ENCODE data around the gene LAMTOR4. TPM values are rescaled to one million over a fixed set of nuclear protein-coding genes. Genes with fewer than 3 reads are reported as not detected.

LAMTOR4 gene
- total and polyA plus RNA-seq, 2 experiments from 2014 or later: 49.4 to 92.2 TPM

DNA sequence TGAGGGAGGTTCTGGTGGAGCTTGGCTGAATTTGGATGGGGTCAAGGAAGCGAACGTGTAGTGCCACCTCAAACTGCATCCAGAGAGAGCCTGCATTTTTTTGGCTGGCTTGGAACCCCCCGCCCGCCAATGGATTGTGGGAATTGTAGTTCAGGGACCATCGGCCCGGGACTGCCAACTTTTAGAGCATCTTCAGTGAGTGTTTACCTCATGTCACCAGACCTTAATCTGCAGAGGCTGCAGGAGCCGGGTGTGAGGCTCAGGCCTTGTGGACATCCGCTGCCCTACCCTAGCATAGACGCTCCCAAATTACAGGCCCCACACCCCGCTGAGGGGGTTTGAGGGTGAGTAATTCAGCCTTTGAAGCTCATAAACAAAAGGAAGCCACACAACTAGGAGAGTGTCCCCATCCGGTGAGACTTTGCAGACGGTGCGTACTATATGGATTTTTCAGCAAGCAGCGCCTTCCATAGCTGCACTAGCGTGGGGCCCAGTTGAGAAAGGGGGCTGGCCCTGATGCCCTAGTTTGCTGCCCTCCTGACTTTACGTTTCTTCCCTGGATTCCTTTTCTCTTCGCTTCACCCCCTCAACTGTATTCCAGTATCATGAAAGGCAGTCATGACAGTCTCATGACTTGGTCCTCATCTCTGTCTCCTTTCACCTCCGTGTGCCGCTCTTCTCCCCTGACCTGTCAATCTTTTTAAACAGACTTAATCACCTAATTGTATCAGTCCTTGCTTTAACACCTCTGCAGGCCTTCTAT is 28.6 kb upstream of the LAMTOR4 start:
- Histone ChIP-seq H3K4me3 (peak overlapping the region; percentile 88), H3K4me1 (ENCODE audit: insufficient read depth) (peaks cover 10% of the 10 kb centered on the region; the same call in 1 of the 2 replicates), H3K4me2 (ENCODE audit: unreplicated experiment) (peak overlapping the region; percentile 76), H3K27ac (peak overlapping the region; percentile 87), H3K79me2 (ENCODE audit: insufficient read depth) (peaks cover 43% of the 10 kb centered on the region), H3K27me3 (replicated peaks; ENCODE audit: insufficient read depth) (no peaks in the 10 kb centered on the region), H3K9me2 (ENCODE audit: insufficient read depth) (no peaks in the 10 kb centered on the region), H3K36me3 (ENCODE audit: low read depth) (no peaks in the 10 kb centered on the region), H3F3A (ENCODE audit: insufficient read depth) (peaks cover 4% of the 10 kb centered on the region), H3K9ac (peak overlapping the region; percentile 84), H4K20me1 (ENCODE audit: insufficient read depth) (no peaks in the 10 kb centered on the region), H2AFZ (peak overlapping the region; percentile 86), H3K9me3 (ENCODE audit: low read depth) (no peaks in the 10 kb centered on the region)
- in situ Hi-C loops (cut with MboI): no loop called here
- WGBS, 2 experiments (ENCODE audit: low coverage in 1 of 2, low lambda C conversion rate in 2 of 2, missing lambda C conversion rate in 2 of 2): 6 to 11% methylated on average over 19 of the region's 19 CpGs
- peak; percentile 83 for DNase-seq
- no peak for TF ChIP-seq EZH2phosphoT487 (IDR thresholded peaks at IDR 0.05; ENCODE audit: insufficient read depth, low read depth)
- no peak for TF ChIP-seq EZH2 (IDR thresholded peaks at IDR 0.05; ENCODE audit: insufficient read depth, poor library complexity, severe bottlenecking)

DNA sequence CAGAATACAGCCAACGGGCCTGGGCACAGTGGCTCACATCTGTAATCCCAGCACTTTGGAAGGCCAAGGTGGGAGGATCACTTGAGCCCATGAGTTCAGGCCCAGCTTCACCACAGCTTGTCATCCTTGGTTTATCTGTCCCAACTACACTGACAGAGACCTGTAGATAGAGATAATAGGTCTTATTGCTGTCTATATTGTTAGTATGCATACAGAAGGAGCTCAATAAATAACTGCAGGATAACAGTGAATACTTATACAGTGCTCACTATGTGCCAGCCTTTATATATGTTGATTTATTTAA is 28.0 kb upstream of the LAMTOR4 start:
- Histone ChIP-seq H3K27ac (peak overlapping the region; percentile 87), H3K36me3 (ENCODE audit: low read depth) (no peaks in the 10 kb centered on the region), H3K9ac (peak overlapping the region; percentile 84), H3K4me1 (ENCODE audit: insufficient read depth) (peaks cover 10% of the 10 kb centered on the region; the same call in 1 of the 2 replicates), H3K9me3 (ENCODE audit: low read depth) (no peaks in the 10 kb centered on the region), H3K79me2 (ENCODE audit: insufficient read depth) (peaks cover 46% of the 10 kb centered on the region), H3K9me2 (ENCODE audit: insufficient read depth) (no peaks in the 10 kb centered on the region), H3K27me3 (replicated peaks; ENCODE audit: insufficient read depth) (no peaks in the 10 kb centered on the region), H3F3A (ENCODE audit: insufficient read depth) (peaks cover 4% of the 10 kb centered on the region), H3K4me2 (ENCODE audit: unreplicated experiment) (peak overlapping the region; percentile 76), H4K20me1 (ENCODE audit: insufficient read depth) (no peaks in the 10 kb centered on the region), H2AFZ (peak overlapping the region; percentile 86), H3K4me3 (peak overlapping the region; percentile 88)
- 0% methylated on average over 1 of the region's 1 CpG for WGBS, 2 experiments (ENCODE audit: low coverage in 1 of 2, low lambda C conversion rate in 2 of 2, missing lambda C conversion rate in 2 of 2)
- in situ Hi-C loops (cut with MboI): no loop called here
- no peak for DNase-seq
- TF ChIP-seq EZH2phosphoT487 (IDR thresholded peaks at IDR 0.05; ENCODE audit: insufficient read depth, low read depth): no peak
- TF ChIP-seq EZH2 (IDR thresholded peaks at IDR 0.05; ENCODE audit: insufficient read depth, poor library complexity, severe bottlenecking): no peak

DNA sequence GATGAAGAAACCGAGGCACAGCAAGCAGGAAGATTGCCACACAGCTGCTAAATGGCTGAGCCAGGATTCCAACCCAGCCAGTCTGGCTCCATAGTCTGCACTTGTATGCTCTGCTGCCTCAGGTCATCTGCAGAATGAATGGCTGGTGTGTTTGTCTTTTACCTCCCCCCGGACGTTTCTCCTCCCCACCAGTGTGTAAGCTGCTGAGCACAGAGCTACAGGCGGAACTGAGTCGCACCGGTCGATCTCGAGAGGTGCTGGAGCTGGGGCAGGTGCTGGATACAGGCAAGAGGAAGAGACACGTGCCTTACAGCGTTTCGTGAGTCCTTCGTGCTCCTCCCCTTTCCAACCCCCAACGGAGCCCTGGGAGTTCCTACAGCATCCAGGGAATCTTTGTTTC is 26.7 kb upstream of the LAMTOR4 start:
- H3K4me1 ChIP-seq (ENCODE audit: insufficient read depth): peaks cover 10% of the 10 kb centered on the region; the same call in 1 of the 2 replicates
- no peaks in the 10 kb centered on the region for H3K9me3 ChIP-seq (ENCODE audit: low read depth)
- no peak overlapping the region for H3K9ac ChIP-seq
- peaks cover 8% of the 10 kb centered on the region for H3F3A ChIP-seq (ENCODE audit: insufficient read depth)
- no peak for TF ChIP-seq EZH2phosphoT487 (IDR thresholded peaks at IDR 0.05; ENCODE audit: insufficient read depth, low read depth)
- no peak for TF ChIP-seq EZH2 (IDR thresholded peaks at IDR 0.05; ENCODE audit: insufficient read depth, poor library complexity, severe bottlenecking)
- H3K79me2 ChIP-seq (ENCODE audit: insufficient read depth): peaks cover 45% of the 10 kb centered on the region
- no peak for DNase-seq
- H3K4me3 ChIP-seq: no peak overlapping the region
- no peaks in the 10 kb centered on the region for H3K9me2 ChIP-seq (ENCODE audit: insufficient read depth)
- H3K4me2 ChIP-seq (ENCODE audit: unreplicated experiment): no peak overlapping the region
- no peak overlapping the region for H2AFZ ChIP-seq
- in situ Hi-C loops (cut with MboI): no loop called here
- H3K36me3 ChIP-seq (ENCODE audit: low read depth): no peaks in the 10 kb centered on the region
- no peak overlapping the region for H3K27ac ChIP-seq
- H4K20me1 ChIP-seq (ENCODE audit: insufficient read depth): no peaks in the 10 kb centered on the region
- H3K27me3 ChIP-seq (replicated peaks; ENCODE audit: insufficient read depth): no peaks in the 10 kb centered on the region
- WGBS, 2 experiments (ENCODE audit: low coverage in 1 of 2, low lambda C conversion rate in 2 of 2, missing lambda C conversion rate in 2 of 2): 82 to 85% methylated on average over 13 of the region's 13 CpGs

DNA sequence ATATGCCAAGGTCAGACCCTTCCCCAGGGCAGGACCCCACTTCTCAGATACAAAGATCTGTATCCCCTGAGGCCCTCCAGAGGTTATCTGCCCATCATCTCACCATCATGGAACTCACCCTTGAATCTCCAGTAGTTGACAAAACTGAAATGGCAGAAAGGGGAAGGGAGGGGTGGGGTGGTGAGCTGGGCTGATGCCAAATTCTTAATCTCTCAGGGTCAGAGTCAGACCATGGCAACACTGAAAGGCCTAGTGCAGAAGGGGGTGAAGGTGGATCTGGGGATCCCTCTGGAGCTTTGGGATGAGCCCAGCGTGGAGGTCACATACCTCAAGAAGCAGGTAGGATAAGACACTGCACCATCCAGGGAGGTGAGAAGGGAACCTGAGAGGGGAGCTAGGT is 26.1 kb upstream of the LAMTOR4 start:
- Histone ChIP-seq H3K79me2 (ENCODE audit: insufficient read depth) (peaks cover 45% of the 10 kb centered on the region), H2AFZ (no peak overlapping the region), H3K27me3 (replicated peaks; ENCODE audit: insufficient read depth) (no peaks in the 10 kb centered on the region), H3K9me2 (ENCODE audit: insufficient read depth) (no peaks in the 10 kb centered on the region), H4K20me1 (ENCODE audit: insufficient read depth) (no peaks in the 10 kb centered on the region), H3K4me1 (ENCODE audit: insufficient read depth) (peaks cover 10% of the 10 kb centered on the region; the same call in 1 of the 2 replicates), H3K4me2 (ENCODE audit: unreplicated experiment) (no peak overlapping the region), H3K4me3 (no peak overlapping the region), H3F3A (ENCODE audit: insufficient read depth) (peaks cover 8% of the 10 kb centered on the region), H3K9ac (no peak overlapping the region), H3K9me3 (ENCODE audit: low read depth) (no peaks in the 10 kb centered on the region), H3K36me3 (ENCODE audit: low read depth) (no peaks in the 10 kb centered on the region), H3K27ac (no peak overlapping the region)
- 92 to 100% methylated on average over 1 of the region's 1 CpG for WGBS, 2 experiments (ENCODE audit: low coverage in 1 of 2, low lambda C conversion rate in 2 of 2, missing lambda C conversion rate in 2 of 2)
- no peak for DNase-seq
- TF ChIP-seq EZH2 (IDR thresholded peaks at IDR 0.05; ENCODE audit: insufficient read depth, poor library complexity, severe bottlenecking) (no peak), EZH2phosphoT487 (IDR thresholded peaks at IDR 0.05; ENCODE audit: insufficient read depth, low read depth) (no peak)
- in situ Hi-C loops (cut with MboI): no loop called here
